ENCODE measurements around the gene PAOX.

The PAOX gene

DNA sequence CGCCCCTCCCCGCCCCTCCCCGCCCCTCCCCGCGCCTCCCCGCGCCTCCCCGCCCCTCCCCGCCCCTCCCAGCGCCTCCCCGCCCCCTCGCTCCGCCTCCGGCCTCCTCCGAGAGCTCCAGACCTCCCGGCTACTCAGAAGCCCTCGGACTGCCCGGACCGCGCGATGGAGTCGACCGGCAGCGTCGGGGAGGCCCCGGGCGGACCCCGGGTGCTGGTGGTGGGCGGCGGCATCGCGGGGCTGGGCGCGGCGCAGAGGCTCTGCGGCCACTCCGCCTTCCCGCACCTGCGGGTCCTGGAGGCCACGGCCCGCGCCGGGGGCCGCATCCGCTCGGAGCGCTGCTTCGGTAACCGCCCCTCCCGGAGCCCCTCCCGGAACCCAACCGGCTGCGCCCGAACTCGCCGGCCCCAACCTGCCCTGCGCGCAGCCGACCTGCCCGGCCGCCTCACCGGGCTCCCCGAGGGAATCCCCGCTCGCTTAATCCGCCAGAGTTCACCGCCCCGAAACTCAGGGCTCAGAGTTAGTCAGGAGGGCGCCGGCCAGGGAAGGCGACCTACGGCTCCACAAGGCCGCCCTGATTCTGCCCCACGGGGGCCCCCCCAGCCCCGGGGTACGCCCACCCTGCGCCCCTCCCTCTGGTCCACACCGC lies at the start of gene PAOX:
PAOX (plus strand) TSS at position 111 of the 649 bp plus-strand sequence; CDS start at position 166, 55 bp downstream.
- DNase-seq (ENCODE audit: low spot score), result no peak

DNA sequence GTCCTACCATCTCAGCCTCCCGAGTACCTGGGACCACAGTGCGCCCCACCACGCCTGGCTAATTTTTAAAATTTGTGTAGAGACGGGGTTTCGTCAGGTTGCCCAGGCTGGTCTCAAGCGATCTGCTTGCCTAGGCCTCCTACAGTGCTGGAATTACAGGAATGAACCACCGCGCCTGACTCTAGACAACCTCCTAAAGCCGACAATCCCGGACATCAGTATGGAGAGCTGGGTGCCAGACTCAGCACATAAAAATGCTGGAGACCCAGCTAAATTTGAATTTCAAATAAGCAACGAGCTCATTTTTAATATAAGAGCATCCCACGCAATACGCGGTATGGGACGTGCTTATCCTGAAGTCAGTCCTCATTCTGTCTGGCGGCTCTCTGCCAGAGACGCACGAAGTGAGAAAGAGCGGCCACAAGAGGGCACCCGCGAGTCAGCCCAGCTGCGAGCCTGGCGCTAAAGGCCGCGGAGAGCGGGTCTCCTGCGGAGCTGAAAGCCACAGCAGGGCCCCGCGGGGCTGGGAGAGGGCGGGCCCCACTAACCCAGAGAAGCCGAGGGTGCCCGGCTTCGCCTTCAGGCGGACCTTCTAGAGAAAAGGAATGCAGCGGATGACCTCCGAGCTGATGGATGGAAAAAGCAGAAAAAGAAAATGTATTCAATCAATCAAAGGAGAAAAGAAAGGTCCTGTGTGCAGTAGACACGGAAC lies 49.4 kb upstream of the PAOX start:
- peak; percentile 80 for DNase-seq (ENCODE audit: low spot score)

DNA sequence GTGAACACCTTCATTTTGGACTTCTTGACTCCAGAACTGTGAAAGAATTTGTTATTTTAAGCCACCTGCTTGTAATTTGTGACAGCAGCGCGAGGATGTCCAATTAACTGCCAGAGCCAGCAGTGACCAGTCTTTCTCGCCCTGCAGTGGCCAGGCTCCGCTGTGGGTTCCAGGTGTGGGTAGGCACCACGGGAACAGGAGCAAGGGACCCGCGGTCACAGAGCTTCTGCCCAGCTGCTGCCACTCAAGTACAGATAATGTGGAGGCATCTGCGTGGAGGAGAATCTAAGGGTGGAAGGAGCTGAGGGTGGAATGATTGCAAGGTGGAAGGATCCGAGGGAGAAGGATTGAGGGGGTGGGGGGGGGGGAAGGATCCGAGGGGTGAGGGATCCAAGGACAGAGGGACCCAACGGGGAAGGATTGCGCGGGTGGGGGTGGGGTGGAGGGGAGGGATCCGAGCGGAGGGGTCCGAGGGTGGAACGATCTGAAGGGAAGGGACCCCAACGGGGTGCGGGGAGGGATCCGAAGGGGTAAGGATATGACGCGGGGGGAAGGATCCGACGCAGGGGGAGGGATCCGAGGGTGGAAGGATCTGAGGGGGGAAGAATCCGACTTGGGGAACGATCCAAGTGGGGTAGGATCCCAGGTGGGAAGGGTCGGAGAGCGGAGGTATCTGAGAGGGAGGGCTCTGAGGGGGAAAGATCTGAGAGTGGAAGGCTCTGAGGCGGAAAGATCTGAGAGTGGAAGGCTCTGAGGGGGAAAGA lies 45.9 kb upstream of the PAOX start:
- no peak for DNase-seq (ENCODE audit: low spot score)

DNA sequence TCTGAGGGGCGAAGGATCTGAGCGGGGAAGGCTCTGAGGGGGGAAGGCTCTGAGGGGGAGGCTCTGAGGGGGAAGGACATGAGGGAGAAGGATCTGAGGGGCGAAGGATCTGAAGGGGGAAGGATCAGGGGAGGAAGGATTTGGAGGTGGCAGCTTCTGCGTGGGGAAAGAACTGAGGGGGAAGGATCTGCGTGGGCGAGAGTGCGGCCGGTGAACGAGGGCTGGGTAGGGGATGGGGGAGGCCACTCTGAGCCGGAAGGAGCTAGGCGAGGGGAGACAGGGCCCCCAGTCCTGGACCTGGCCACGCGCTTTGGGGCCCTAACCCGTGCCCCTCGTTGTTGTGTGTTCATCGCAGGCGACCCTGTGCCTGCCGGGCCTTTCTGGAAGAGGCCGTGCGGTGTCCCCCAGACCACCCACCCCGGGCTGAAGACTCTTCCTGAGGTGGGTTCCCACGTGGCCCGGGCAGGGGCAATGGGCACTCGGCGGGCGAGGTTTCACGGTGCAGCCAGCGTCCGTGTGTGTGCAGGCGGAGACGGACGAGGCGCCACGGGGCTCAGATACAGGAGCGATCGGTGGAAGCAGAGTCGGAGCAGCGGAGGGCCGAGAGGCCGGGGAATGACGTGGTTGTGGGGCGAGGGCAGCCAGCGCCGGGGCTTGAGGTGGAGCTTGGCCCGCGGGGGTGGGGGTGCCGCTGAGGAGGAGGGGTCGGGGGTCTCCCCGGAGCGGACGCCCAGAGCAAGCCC lies 44.4 kb upstream of the PAOX start:
- DNase-seq (ENCODE audit: low spot score), result no peak

DNA sequence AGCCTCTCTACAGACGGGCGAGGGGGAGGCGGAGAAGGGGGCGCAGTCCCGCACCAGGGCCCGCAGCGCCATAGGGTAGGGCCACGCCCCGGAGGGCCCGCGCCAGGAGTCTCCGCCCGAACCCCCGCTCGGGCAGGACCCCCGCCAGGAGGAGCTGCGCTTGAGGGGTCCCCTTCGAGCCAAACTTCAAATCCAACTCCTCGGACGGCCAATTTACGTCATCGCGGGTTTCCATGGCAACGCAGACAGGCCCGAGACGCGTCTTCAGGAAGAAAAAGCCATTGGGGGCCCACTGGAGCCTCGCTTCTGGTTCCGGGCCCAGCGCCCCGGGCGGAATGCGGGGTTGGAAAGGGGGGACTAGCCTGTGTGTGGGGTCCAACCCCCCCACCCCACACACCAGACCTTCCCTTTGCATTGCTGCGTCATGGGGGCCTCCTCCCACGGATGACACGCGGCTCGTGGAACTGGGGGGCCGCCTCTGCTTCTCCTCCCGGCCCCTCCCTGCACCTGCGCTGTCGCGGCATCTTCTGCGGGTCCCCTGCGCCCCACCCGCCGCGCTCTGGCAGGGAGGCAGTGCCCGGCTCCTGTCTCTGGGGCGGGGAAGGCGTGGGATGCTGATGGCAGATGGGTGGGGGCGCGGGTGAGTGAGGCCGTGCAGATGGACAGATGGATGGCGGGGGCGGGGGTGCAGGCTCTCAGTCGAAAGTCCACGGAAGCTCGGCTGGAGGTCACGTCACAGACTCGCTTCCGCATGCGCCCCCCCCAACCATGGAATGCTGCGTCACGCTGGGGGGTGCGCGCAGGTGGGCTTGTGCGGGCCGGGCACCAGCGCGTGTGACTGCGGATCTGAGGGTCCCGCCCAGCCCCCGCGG lies 43.6 kb upstream of the PAOX start:
- DNase-seq (ENCODE audit: low spot score), result no peak

DNA sequence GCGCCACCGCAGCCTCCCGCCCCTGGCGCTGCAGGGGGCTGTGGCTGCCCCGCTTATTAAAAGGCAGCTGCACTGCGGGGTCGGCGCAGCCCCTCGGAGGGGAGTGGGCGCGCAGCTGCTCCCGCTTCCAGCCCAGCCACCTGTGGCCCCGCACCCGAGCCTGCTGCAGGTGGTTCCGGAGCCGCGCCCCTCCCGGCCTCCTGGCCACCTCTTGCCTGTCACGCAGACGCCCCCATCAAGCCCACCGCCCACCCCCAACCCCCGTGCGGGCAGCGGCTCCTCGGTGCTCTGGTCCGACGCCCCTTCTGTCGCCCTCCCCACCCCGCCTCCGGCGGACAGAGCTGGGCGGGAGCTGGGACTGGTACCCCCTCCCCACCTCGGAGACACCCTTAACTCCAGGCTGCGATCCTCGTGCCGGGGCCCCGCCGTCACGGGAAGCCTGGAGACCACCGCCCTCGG lies 42.9 kb upstream of the PAOX start:
- DNase-seq (ENCODE audit: low spot score), result no peak

DNA sequence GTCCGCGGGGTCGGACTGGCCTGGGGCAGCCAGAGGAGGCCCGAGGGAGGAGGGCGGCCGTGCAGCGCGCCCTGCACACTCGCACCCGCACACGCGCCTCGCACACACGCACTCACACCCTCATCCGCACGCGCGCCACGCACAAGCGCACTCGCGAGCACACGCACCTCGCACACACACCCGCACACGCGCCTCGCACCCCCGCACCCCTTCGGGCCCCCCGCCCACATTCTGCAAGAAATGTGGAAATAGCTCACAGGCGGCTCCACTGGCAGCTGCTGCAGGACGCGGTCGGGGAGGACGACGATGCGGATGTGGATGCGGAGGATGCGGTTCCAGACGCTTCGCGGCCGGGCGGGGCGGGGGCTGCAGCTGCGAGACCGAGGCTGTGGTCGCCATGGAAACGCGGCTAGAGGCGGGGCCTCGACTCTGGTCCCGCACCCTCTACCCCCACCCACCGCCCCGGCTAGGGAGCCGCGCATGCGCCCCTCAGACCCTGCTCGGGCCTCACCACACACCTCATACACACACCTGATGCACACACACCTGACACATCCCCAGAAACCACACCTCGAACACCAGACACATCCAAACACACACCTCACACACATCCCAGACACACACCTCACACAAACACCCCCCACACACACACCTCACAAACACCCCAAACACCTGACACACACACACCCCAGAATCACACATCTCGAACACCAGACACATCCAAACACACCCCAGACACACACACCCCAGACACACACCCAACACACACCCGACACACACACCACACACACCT lies 42.3 kb upstream of the PAOX start, which contains the start of gene CALY:
CALY (minus strand) TSS at position 320 of the 793 bp plus-strand sequence. CDS start 7,907 bp downstream, outside the sequence.
- DNase-seq (ENCODE audit: low spot score), result no peak

DNA sequence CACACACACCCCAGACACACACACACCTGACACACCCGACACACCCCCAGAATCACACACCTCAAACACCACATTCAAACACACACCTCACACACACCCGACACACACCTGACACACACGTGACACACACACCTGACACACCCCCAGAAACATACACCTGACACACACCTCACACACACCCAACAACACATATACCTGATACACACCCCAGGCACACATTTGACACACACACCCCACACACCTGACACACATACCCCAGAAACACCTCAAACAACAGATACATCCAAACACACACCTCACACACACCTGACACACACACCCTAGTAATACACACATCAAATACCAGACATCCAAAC lies 41.7 kb upstream of the PAOX start:
- DNase-seq (ENCODE audit: low spot score), result no peak

DNA sequence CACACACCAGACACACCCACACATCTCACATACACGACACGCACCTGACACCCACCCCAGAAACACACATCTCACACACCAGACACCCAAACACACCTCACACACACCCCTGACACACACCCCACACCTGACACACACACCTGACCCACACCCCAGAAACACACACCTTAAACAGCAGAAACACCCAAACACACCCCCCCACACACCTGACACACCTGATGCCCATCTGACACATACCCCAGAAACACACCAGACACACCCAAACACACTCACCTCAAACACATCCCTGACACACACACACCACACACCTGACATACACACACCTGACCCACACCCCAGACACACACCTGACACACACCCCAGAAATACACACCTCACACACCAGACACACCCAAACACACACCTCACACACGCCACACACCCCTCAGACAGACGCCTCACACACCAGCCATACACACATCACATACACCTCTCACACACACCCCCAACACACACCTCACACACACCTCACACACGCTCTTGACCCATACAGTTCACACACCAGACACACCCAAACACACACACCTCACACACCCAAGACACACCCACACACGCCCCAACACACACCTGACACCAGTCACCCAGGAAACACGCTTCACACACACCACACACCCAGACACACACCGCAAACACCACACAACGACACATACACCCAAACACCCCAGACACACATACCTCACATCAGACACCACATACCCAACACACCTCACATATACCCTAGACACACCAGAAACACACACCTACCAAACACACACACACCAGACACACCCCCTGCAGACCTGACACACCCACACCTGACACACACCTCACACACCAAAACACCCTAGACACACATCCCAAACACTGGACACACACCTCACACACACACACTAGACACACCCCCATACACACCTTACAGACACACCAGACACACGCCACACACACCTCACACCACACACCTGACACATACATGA lies 40.7 kb upstream of the PAOX start:
- DNase-seq (ENCODE audit: low spot score), result no peak

DNA sequence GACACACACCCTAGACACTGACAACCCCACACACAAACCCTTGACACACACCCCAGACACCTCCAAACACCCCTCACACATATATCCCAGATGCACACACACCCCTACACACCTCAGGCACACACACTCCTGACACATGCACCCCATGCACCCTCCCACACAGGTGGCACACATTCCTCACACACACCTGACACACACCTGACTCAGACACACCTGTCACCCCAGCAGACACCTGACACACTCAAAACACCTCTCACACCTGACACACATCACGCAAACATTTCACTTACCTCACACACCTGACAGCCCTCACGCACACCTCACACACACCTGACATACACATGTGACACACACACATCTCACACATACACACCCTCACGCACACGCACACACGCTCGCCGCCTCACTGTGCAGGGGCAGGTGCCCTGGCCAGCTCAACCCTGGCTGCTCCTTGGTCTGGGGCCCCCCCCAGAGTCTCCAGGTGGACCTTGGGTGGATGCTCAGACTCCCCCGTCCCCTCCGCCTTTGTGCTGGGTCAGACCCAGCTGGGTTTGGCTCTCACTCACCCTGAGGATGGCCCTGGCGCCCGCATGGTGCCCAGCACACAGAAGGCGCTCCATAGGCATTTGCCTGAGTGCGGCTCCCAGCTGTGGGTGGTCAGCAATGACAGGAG lies 39.2 kb upstream of the PAOX start:
- no peak for DNase-seq (ENCODE audit: low spot score)

DNA sequence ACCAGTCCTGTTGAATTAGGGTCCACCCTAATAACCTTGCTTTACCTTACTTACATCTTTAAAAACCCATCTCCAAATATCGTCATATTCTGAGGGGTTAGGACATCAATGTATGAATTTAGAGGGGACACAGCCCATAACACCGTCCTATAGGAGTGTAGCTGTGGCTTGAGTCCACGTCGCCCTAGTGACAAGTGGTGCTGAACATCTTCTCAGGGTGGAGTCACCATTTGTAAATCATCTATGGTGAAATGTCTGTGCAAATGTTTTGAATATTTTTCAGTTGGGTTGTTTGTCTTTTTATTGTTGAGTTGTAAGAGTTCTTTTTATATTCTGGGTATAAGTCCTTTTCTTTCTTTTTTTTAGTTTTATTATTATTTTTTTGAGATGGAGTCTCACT lies 37.1 kb upstream of the PAOX start:
- no peak for DNase-seq (ENCODE audit: low spot score)

DNA sequence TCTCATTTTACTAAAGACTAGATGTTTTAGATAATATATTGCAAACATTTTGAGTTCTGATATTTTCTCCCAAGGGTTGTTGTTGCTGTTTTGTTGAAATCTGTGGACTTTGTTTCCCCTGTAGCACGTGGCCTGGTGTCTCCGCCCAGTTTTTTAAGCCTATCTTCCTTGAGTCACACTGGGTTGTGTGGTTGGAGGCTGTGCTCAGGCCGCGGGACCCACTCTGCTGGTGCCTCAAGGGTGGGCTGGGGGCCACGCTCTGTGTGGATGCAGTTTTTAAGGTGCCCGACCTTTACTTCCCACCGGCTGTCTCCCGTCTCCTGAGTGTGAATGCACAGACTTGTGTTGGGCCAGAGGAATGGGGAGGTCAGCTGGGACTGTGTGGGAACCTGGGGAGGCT lies 36.1 kb upstream of the PAOX start:
- no peak for DNase-seq (ENCODE audit: low spot score)

DNA sequence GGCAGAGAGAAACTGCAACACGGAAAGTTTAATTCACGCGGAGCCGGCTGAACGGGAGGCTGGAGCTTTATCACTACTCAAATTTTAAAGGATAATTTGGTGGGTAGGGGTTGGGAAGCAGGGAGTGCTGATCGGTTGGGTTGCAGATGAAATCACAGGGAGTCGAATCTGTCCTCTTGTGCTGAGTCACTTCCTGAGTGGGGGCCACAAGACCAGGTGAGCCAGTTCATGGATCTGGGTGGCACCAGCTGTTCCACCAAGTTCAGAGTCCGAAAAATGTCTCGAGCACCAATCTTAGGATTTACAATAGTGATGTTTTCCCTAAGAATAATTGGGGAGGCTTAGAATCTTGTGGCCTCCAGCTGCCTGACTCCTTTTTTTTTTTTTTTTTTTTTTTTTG lies 35.5 kb upstream of the PAOX start:
- DNase-seq (ENCODE audit: low spot score), result no peak

DNA sequence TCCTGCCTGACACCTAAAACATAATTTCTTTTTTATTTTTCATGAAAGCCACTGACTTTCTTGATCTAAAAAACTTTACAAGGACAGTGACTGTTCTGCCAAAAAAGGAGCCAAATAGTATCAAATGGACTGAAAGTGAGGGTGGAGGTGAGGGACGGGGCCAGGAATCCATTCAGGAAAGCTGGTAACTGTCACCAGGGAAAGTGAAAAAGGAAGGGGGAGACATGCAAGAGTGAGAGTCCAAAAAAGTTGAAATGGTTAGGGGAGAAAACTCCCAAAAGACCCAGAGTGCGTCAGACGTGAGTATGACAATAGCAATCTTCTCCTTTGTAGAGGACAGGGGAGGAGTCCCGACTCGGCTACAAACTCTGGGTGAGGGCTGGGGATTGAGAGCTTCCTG lies 34.8 kb upstream of the PAOX start:
- no peak for DNase-seq (ENCODE audit: low spot score)

DNA sequence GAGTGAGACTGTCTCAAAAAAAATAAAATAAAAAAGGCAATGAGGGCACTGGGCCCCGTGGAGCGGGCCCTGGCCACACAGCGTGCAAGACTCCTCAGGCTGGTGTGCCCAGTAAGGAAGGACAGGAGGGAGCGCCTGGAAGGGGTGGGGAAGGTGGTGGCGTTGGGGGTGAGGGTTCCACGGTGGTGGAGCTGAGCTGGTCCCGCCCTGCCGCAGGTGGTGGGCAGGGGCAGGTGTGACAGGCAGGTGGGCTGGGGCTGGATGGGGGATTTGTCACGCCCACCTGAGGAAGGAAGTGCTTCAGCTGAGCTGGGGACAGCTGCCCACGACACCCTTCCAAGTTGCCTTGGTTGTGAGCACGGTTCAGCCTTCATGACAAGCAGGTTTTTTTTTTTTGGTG lies 32.6 kb upstream of the PAOX start:
- DNase-seq (ENCODE audit: low spot score), result no peak

DNA sequence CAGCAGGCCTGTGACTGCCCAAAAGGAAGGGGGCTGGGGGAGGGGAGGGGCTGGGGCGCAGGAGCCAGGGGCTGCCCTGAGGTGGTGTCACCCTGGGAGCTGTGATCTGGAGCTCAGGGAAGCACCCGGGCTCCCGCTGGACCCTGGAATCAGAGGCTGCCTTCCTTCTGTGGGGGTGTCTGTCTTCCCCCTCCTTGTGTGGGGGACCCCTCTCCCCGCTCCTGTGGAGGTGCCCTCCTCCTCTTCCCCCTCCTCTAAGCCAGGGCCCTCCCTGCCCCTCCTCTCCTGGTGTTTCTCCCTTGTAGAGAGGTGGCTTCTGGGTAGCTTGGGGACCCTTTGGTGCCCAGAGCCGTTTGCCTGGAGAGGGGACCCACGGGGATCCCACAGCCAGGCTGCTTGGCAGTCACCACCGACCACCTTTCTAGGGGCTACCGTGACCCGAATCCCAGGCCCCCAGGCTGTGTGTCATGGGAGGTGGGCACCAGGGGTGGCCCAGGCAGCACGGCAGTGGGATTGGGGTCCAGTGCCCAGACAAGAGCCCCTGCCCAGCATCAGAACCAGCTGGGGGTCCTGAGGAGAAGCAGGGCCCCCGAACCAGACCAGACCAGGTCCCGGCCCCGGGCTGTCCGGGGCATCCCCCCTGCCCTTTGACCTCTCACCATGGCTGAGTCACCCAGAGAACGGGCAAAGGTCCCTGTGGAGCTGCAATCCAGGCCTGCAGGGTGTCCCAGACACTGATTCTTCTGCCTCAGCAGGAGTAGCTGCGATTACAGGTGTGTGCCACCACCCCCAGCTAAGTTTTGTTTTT lies 31.1 kb upstream of the PAOX start:
- DNase-seq (ENCODE audit: low spot score), result no peak

DNA sequence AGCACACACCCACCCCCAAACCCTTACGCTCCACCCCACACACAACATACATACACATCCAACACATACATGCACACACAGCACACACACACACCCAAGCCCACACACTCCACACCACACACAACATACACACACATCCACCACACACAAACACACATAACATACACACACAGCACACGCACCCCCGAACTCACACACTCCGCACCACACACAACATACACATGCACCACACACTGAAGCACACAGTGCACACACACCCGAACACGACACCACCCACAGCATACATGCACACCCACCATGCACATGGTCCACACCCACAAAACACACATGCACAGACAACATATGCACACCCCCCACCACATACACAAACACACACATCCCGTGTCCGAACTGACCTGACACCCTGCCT lies 29.9 kb upstream of the PAOX start:
- no peak for DNase-seq (ENCODE audit: low spot score)

DNA sequence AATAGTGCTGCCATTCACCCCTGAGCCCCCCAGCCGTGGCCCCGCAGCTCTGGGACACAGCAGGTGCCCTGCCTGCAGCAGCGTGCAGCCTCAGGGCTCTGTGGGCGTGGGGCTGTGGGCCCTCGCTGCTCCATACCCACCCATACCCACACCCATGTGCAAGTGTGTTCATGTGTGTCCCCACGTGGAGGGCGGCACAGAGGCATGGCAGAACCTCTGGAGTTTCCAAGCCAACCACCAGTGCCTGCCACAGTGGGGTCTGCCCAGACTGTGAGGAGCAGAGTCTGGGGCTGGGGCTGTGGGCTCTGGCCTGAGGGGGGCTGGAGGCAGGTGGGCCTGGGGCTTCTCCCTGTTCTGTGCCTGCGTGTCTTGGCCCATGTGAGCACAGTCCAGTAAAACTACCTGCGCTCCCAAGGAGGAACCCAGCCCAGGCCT lies 29.5 kb upstream of the PAOX start:
- DNase-seq (ENCODE audit: low spot score), result no peak
